IMR-90 (cell line): ENCODE data around the gene HMGXB3. TPM values are rescaled to one million over a fixed set of nuclear protein-coding genes. Genes with fewer than 3 reads are reported as not detected.

Experiments
- ATAC-seq: fragments of 200-7000 bp; cut with Tn5 transposase; 2 replicates; pipeline ENCODE4 v1.9.1; 2020; ENCODE audit warnings: low read depth, mild to moderate bottlenecking, moderate library complexity
- BruUV-seq: library from RNA; stranded (reverse); fragments of 400-500 nt; replicated peaks from 2 replicates; lab custom pipeline; 2021; lab: Mats Ljungman, UMichigan
- CTCF ChIA-PET: fragments of 300-600 bp; formaldehyde crosslinking; extraction: SDS; loops from one replicate; lab custom pipeline; 2021; ENCODE audit warnings: antibody characterized with exemption; lab: Yijun Ruan, JAX
- POLR2A ChIA-PET: fragments of 300-600 bp; sonication (Branson Sonifier 250); formaldehyde crosslinking; loops from one replicate; lab custom pipeline; 2022; ENCODE audit warnings: antibody characterized with exemption; ENCODE audit not compliant: unreplicated experiment; lab: Charles Lee
- DNase-seq: peaks from one replicate; pipeline ENCODE4 v3.0.0; 2013
- H2AFZ ChIP-seq: replicated peaks from 2 replicates; pipeline ENCODE3; 2013; ENCODE audit warnings: low read length, mild to moderate bottlenecking; ENCODE audit not compliant: poor library complexity
- H2AK5ac ChIP-seq: 2 replicates; pipeline ENCODE4 v1.6.1; 2013; ENCODE audit warnings: low read depth, low read length, inconsistent platforms
- H2AK9ac ChIP-seq: replicated peaks from 2 replicates; pipeline ENCODE3; 2013; ENCODE audit warnings: mild to moderate bottlenecking, low read depth, low read length, moderate library complexity; ENCODE audit not compliant: poor library complexity
- H2BK120ac ChIP-seq: 2 replicates; pipeline ENCODE4 v1.6.1; 2013; ENCODE audit warnings: low read depth, low read length, inconsistent platforms
- H2BK15ac ChIP-seq: 3 replicates; pipeline ENCODE4 v1.6.1; 2013; ENCODE audit warnings: low read depth, low read length, inconsistent platforms
- H2BK20ac ChIP-seq: 2 replicates; pipeline ENCODE4 v1.6.1; 2013; ENCODE audit warnings: low read depth, mild to moderate bottlenecking, inconsistent platforms, low read length, moderate library complexity
- H2BK5ac ChIP-seq: 2 replicates; pipeline ENCODE4 v1.6.1; 2013; ENCODE audit warnings: mild to moderate bottlenecking, low read depth, low read length, inconsistent platforms; ENCODE audit not compliant: poor library complexity, severe bottlenecking
- H3K14ac ChIP-seq: replicated peaks from 2 replicates; pipeline ENCODE4 v1.6.1; 2013; ENCODE audit warnings: low read depth, low read length, inconsistent platforms
- H3K18ac ChIP-seq: 2 replicates; pipeline ENCODE4 v1.6.1; 2013; ENCODE audit warnings: low read depth, low read length, control low read depth
- H3K23ac ChIP-seq: 2 replicates; pipeline ENCODE4 v1.6.1; 2013; ENCODE audit warnings: low read depth, low read length, inconsistent platforms
- H3K27ac ChIP-seq: 2 replicates; pipeline ENCODE4 v1.5.1; 2013; ENCODE audit warnings: mild to moderate bottlenecking, control low read depth, low read length; ENCODE audit not compliant: insufficient read depth
- H3K27me3 ChIP-seq: 2 replicates; pipeline ENCODE4 v1.6.1; 2013; ENCODE audit warnings: low read length; ENCODE audit not compliant: control insufficient read depth, insufficient read depth
- H3K36me3 ChIP-seq: 2 replicates; pipeline ENCODE4 v1.6.1; 2013; ENCODE audit warnings: low read length, mixed read lengths; ENCODE audit not compliant: control insufficient read depth, insufficient read depth
- H3K4ac ChIP-seq: 2 replicates; pipeline ENCODE4 v1.6.1; 2013; ENCODE audit warnings: low read depth, low read length, inconsistent platforms
- H3K4me1 ChIP-seq: 2 replicates; pipeline ENCODE4 v1.6.1; 2013; ENCODE audit warnings: low read length, mixed read lengths; ENCODE audit not compliant: control insufficient read depth, insufficient read depth
- H3K4me2 ChIP-seq: 2 replicates; pipeline ENCODE4 v1.6.1; 2013; ENCODE audit warnings: low read depth, mild to moderate bottlenecking, control low read depth, low read length, moderate library complexity
- H3K4me3 ChIP-seq: 2 replicates; pipeline ENCODE4 v1.5.1; 2013; ENCODE audit warnings: low read depth, mild to moderate bottlenecking, control low read depth, low read length, moderate library complexity; ENCODE audit not compliant: insufficient read depth
- H3K56ac ChIP-seq: 2 replicates; pipeline ENCODE4 v1.6.1; 2013; ENCODE audit warnings: low read length, inconsistent platforms; ENCODE audit not compliant: insufficient read depth; ENCODE audit errors: extremely low read depth
- H3K79me1 ChIP-seq, 2 experiments: 2 replicates each; pipeline ENCODE4 v1.6.1; 2013; ENCODE audit warnings: low read length in 2 of 2, inconsistent platforms in 1 of 2, low read depth in 1 of 2
- H3K9ac ChIP-seq: 2 replicates; pipeline ENCODE4 v1.6.1; 2013; ENCODE audit warnings: low read depth, low read length, control low read depth
- H3K9me1 ChIP-seq: 2 replicates; pipeline ENCODE4 v1.6.1; 2013; ENCODE audit warnings: low read length, inconsistent platforms; ENCODE audit not compliant: insufficient read depth
- H3K9me3 ChIP-seq: 2 replicates; pipeline ENCODE4 v1.6.1; 2013; ENCODE audit warnings: low read length; ENCODE audit not compliant: control insufficient read depth, insufficient read depth
- H4K20me1 ChIP-seq: 2 replicates; pipeline ENCODE4 v1.6.1; 2013; ENCODE audit warnings: low read length, inconsistent platforms; ENCODE audit not compliant: insufficient read depth
- H4K5ac ChIP-seq: 2 replicates; pipeline ENCODE4 v1.6.1; 2013; ENCODE audit warnings: mild to moderate bottlenecking, low read depth, low read length, control low read depth
- H4K8ac ChIP-seq, 2 experiments: 2 replicates each; pipeline ENCODE4 v1.6.1; 2013; ENCODE audit warnings: low read depth in 2 of 2, low read length in 2 of 2, control low read depth in 1 of 2, inconsistent platforms in 1 of 2
- H4K91ac ChIP-seq: 2 replicates; pipeline ENCODE4 v1.6.1; 2013; ENCODE audit warnings: low read depth, low read length, inconsistent platforms; ENCODE audit not compliant: insufficient read depth
- CEBPB ChIP-seq: IDR thresholded peaks from 2 replicates; pipeline ENCODE4 v1.6.1; 2012; ENCODE audit warnings: low read depth, low read length, improper control_type of control experiment
- MAZ ChIP-seq: IDR thresholded peaks from 2 replicates; pipeline ENCODE4 v1.6.1; 2012; ENCODE audit warnings: low read depth, mild to moderate bottlenecking, low read length, improper control_type of control experiment, moderate library complexity, borderline replicate concordance
- NFE2L2 ChIP-seq: fragments of 150-350 bp; IDR thresholded peaks from 2 replicates; pipeline ENCODE4 v1.6.1; 2016; ENCODE audit warnings: low read depth, mild to moderate bottlenecking, low read length
- RAD21 ChIP-seq: IDR thresholded peaks from 2 replicates; pipeline ENCODE4 v1.6.1; 2012; ENCODE audit warnings: low read length, improper control_type of control experiment
- RFX5 ChIP-seq: IDR thresholded peaks from 2 replicates; pipeline ENCODE4 v1.8.0; 2012; ENCODE audit warnings: low read depth, mild to moderate bottlenecking, low read length, moderate library complexity
- WGBS, 2 experiments: methylation state at CpG; one replicate each; pipeline versions ENCODE4 v1.1.5 to v1.1.7; 2013; ENCODE audit warnings: missing lambda C conversion rate in 2 of 2; ENCODE audit not compliant: insufficient read length in 1 of 2; ENCODE audit errors: extremely low coverage in 2 of 2; 5-methylcytosine and 5-hydroxymethylcytosine counted together
- dilution Hi-C: fragments of 300-500 bp; cut with HindIII; formaldehyde crosslinking; loops from one replicate; pipeline ENCODE4 v1.14.3; 2018; ENCODE audit warnings: low sequenced_read_pairs; ENCODE audit not compliant: unreplicated experiment
- in situ Hi-C: fragments of 300-500 bp; cut with MboI; formaldehyde crosslinking; loops from 3 replicates; pipeline ENCODE4 v1.14.3; 2019; ENCODE audit warnings: low sequenced_read_pairs, inconsistent platforms, mixed read lengths
- intact Hi-C: fragments of 100-400 bp; cut with micrococcal nuclease; formaldehyde crosslinking; loops from 2 replicates; pipeline ENCODE4 v1.10.0; 2022
- polyA plus RNA-seq, 3 experiments: library from polyadenylated mRNA; depleted of rRNA; stranded (reverse); fragments of >200 nt; gene quantifications; 2 replicates each; pipeline ENCODE4 v1.2.3, GENCODE V29; 2012; ENCODE audit warnings: low replicate concordance in 1 of 3
- total RNA-seq: library from RNA; depleted of rRNA; stranded (reverse); fragments of >200 nt; gene quantifications from 2 replicates; pipeline ENCODE4 v1.2.3, GENCODE V29; 2012

Gene HMGXB3
- total and polyA plus RNA-seq, 2 of the 4 experiments (the other 2 are of a cell fraction): 27.6 to 30.6 TPM

DNA sequence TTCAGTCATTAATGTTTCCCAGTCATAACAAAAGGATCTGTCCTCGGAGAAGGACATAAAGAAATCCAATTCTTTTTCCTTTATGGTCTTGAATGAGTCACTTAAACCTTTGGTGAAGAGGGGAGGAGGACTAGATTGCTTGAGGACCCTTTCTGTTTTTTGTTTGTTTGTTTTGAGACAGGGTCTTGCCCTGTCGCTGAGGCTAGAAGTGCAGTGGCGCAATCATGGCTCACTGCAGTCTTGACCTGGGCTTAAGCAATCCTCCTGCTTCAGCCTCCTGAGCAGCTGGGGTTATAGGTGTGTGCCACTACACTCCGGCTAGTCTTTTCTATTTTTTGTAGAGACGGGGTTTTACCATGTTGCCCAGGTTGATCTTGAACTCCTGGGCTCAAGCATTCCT is 12.4 kb upstream of the HMGXB3 start:
- Histone ChIP-seq H2AK9ac (no peak overlapping the region), H3K27ac (no peak overlapping the region), H3K36me3 (no peaks in the 10 kb centered on the region), H3K4me2 (no peak overlapping the region), H3K4me3 (no peak overlapping the region), H2BK120ac (no peak overlapping the region), H2BK15ac (no peak overlapping the region), H2AFZ (no peak overlapping the region), H3K9ac (no peak overlapping the region), H4K20me1 (no peaks in the 10 kb centered on the region), H3K56ac (no peak overlapping the region), H3K14ac (no peak overlapping the region), H4K8ac (no peak overlapping the region), H3K9me1 (no peaks in the 10 kb centered on the region; the same call in 1 of the 2 replicates), H4K91ac (no peak overlapping the region), H3K4ac (no peak overlapping the region), H2AK5ac (no peak overlapping the region), H3K9me3 (no peaks in the 10 kb centered on the region), H3K23ac (no peak overlapping the region), H2BK20ac (no peak overlapping the region), H2BK5ac (no peak overlapping the region), H3K18ac (no peak overlapping the region), H3K4me1 (no peaks in the 10 kb centered on the region), H3K27me3 (no peaks in the 10 kb centered on the region), H4K5ac (no peak overlapping the region), H3K79me1 (no peaks in the 10 kb centered on the region)
- ChIA-PET CTCF (no interaction called here), POLR2A (no interaction called here)
- no TSS peak for BruUV-seq
- 100% methylated on average over 1 of the region's 5 CpGs; no CpG with 5 or more reads in 1 of the 2 experiments for WGBS, 2 experiments
- TF ChIP-seq RAD21: no peak
- no peak for TF ChIP-seq MAZ
- no peak for TF ChIP-seq RFX5
- TF ChIP-seq NFE2L2: no peak
- 0 out of 2 replicates have a peak, but pooled peaks have one; percentile 38 for TF ChIP-seq CEBPB
- in situ Hi-C loops: loop anchor here (5.0 kb wide), 2 partner anchors 151 to 351 kb away; no protein-coding TSS in a partner anchor
- dilution Hi-C loops: no loop called here
- ATAC-seq (no peak), DNase-seq (no peak)
- intact Hi-C loops: loop anchor here (10.0 kb wide), 1 partner anchor 323 kb away; no protein-coding TSS in a partner anchor
